Measurements from ENCODE around the gene CACNG6.

DNA sequence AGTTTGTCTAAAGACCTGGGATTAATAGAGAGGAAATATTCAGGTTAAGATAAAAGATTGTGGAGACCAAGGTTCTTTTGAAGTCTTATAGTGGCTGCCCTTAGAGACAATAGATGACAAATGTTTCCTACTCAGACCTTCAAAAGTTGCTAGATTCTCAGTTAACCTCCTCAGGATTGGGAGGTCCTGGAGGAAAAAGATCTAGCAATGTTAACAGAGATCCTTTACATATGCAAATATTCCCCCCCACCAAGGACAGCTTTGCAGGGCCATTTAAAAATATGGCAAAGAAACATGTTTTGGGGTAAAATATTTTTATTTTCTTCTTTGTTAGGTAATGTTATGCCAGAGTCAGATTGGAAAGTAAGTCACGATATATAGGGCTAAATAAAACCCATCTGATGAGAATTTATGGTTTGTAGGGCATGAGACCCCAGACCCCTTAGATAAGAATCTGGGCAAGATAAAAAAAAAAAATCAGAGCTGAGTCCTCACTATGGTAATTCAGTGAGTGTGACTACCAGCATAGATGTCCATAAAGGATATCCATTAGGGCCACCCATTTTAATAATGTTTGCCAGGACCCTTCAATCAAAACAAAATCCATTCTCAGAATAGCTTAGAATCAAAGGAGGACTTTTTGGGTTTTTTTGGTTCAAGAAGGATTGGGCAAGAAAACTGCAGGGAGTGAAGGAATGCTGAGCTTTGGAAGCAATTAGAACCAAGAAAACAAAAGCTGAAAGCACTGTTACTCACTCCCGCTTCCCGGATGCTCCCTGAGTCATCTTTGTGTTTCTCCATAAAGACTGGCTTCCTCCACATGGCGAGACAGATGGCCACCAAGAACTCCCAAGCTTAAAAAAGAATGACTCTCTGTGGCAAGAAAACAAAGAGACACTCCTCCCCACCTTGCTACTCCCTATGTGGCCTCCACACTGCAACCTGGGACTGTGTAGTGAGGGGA, 44.1 kb downstream of the CACNG6 start:
- TF ChIP-seq, protein P1, sequence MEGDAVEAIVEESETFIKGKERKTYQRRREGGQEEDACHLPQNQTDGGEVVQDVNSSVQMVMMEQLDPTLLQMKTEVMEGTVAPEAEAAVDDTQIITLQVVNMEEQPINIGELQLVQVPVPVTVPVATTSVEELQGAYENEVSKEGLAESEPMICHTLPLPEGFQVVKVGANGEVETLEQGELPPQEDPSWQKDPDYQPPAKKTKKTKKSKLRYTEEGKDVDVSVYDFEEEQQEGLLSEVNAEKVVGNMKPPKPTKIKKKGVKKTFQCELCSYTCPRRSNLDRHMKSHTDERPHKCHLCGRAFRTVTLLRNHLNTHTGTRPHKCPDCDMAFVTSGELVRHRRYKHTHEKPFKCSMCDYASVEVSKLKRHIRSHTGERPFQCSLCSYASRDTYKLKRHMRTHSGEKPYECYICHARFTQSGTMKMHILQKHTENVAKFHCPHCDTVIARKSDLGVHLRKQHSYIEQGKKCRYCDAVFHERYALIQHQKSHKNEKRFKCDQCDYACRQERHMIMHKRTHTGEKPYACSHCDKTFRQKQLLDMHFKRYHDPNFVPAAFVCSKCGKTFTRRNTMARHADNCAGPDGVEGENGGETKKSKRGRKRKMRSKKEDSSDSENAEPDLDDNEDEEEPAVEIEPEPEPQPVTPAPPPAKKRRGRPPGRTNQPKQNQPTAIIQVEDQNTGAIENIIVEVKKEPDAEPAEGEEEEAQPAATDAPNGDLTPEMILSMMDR (conservative IDR thresholded peaks at IDR 0.05; ENCODE audit: low read depth, low read length), result no peak
- no peak for TF ChIP-seq EZH2 (IDR thresholded peaks at IDR 0.05; ENCODE audit: borderline replicate concordance, low read depth, low read length, poor library complexity, severe bottlenecking)
